Measurements from ENCODE around the gene UGT1A9. TPM values are rescaled to one million over a fixed set of nuclear protein-coding genes. Genes with fewer than 3 reads are reported as not detected.

UGT1A9 gene
- total and polyA plus RNA-seq, 2 experiments from 2014 or later: not detected

- no peaks in the 10 kb centered on the region for H3K9me2 ChIP-seq (ENCODE audit: insufficient read depth)
- Mint-ChIP-seq H3K4me3 (no peak overlapping the region), H3K27ac (no peak overlapping the region), H3K4me1 (no peaks in the 10 kb centered on the region), H3K27me3 (ENCODE audit: insufficient read depth, low read depth, poor library complexity) (peaks cover 3% of the 10 kb centered on the region), H3K9me3 (peaks cover 19% of the 10 kb centered on the region), H3K36me3 (ENCODE audit: low read depth) (no peaks in the 10 kb centered on the region; the same call in 2 of the 3 replicates)
- H3K4me3 ChIP-seq: no peak overlapping the region
- no peaks in the 10 kb centered on the region for H3K36me3 ChIP-seq (ENCODE audit: insufficient read depth)
- H3F3A ChIP-seq (replicated peaks; ENCODE audit: low read depth): no peaks in the 10 kb centered on the region
- no peak overlapping the region for H3K4me2 ChIP-seq
- DNase-seq (ENCODE audit: low spot score) (no peak), ATAC-seq (no peak)
- H3K79me2 ChIP-seq (replicated peaks; ENCODE audit: insufficient read depth): no peaks in the 10 kb centered on the region
- no peaks in the 10 kb centered on the region for H3K27me3 ChIP-seq (ENCODE audit: insufficient read depth)
- no peak overlapping the region for H2AFZ ChIP-seq
- TF ChIP-seq POLR2AphosphoS5 (IDR thresholded peaks at IDR 0.05; ENCODE audit: low read depth) (no peak), REST (IDR thresholded peaks at IDR 0.05; ENCODE audit: unreplicated experiment) (no peak), EZH2phosphoT487 (IDR thresholded peaks at IDR 0.05; ENCODE audit: unreplicated experiment) (no peak), CTCF (conservative IDR thresholded peaks at IDR 0.05; ENCODE audit: low read depth in 2 of 2) (no peak), ZNF114 (CRISPR knock-in tag; IDR thresholded peaks at IDR 0.05) (no peak)
- no peaks in the 10 kb centered on the region for H3K4me1 ChIP-seq (ENCODE audit: insufficient read depth)
- no peaks in the 10 kb centered on the region for H4K20me1 ChIP-seq (replicated peaks; ENCODE audit: insufficient read depth)
- H3K27ac ChIP-seq (ENCODE audit: low read depth): no peak overlapping the region
These were observed 128.5 kb downstream of the UGT1A9 start for GRCh38 chr2:233800208-233800607.

- H4K20me1 ChIP-seq (replicated peaks; ENCODE audit: insufficient read depth): no peaks in the 10 kb centered on the region
- no peaks in the 10 kb centered on the region for H3K36me3 ChIP-seq (ENCODE audit: insufficient read depth)
- H3K79me2 ChIP-seq (replicated peaks; ENCODE audit: insufficient read depth): no peaks in the 10 kb centered on the region
- ATAC-seq: no peak
- H3K9me2 ChIP-seq (ENCODE audit: insufficient read depth): no peaks in the 10 kb centered on the region
- no peaks in the 10 kb centered on the region for H3K27me3 ChIP-seq (ENCODE audit: insufficient read depth)
- H3K4me3 ChIP-seq: no peak overlapping the region
- H2AFZ ChIP-seq: no peak overlapping the region
- no peak overlapping the region for H3K4me2 ChIP-seq
- Mint-ChIP-seq H3K4me3 (no peak overlapping the region), H3K36me3 (ENCODE audit: low read depth) (no peaks in the 10 kb centered on the region; the same call in 2 of the 3 replicates), H3K27ac (no peak overlapping the region), H3K4me1 (no peaks in the 10 kb centered on the region), H3K9me3 (peaks cover 19% of the 10 kb centered on the region), H3K27me3 (ENCODE audit: insufficient read depth, low read depth, poor library complexity) (peaks cover 3% of the 10 kb centered on the region)
- H3F3A ChIP-seq (replicated peaks; ENCODE audit: low read depth): no peaks in the 10 kb centered on the region
- H3K4me1 ChIP-seq (ENCODE audit: insufficient read depth): no peaks in the 10 kb centered on the region
- H3K27ac ChIP-seq (ENCODE audit: low read depth): no peak overlapping the region
- no peak for DNase-seq (ENCODE audit: low spot score)
- TF ChIP-seq EZH2phosphoT487 (IDR thresholded peaks at IDR 0.05; ENCODE audit: unreplicated experiment) (no peak), ZNF462 (CRISPR knock-in tag; IDR thresholded peaks at IDR 0.05) (no peak), STAT1 (IDR thresholded peaks at IDR 0.05; ENCODE audit: unreplicated experiment) (no peak), JUNB (IDR thresholded peaks at IDR 0.05; ENCODE audit: unreplicated experiment) (no peak), ZNF114 (CRISPR knock-in tag; IDR thresholded peaks at IDR 0.05) (no peak)
These were observed 129.8 kb downstream of the UGT1A9 start for GRCh38 chr2:233801357-233802131.

Measured in GM23338 (cell line).